Measurements from ENCODE around the gene TSPAN8.

The TSPAN8 gene

GRCh38 chr12:71193041-71193440, 35.2 kb upstream of the TSPAN8 start:
- no peak for TF ChIP-seq CTCF (IDR thresholded peaks at IDR 0.05; ENCODE audit: low read depth, low read length, missing control alignments)
- DNase-seq (ENCODE audit: low read depth) = no peak
- no peak overlapping the region for H3K4me3 ChIP-seq (ENCODE audit: low read depth, low read length)
- in situ Hi-C loops (cut with HindIII; ENCODE audit: low sequenced_read_pairs) = no loop called here

- DNase-seq (ENCODE audit: low read depth) = no peak
- in situ Hi-C loops (cut with HindIII; ENCODE audit: low sequenced_read_pairs) = no loop called here
- no peak overlapping the region for H3K4me3 ChIP-seq (ENCODE audit: low read depth, low read length)
- no peak for TF ChIP-seq CTCF (IDR thresholded peaks at IDR 0.05; ENCODE audit: low read depth, low read length, missing control alignments)
These were observed 33.9 kb upstream of the TSPAN8 start for GRCh38 chr12:71191509-71192196.

GRCh38 chr12:71190822-71191221, 33.0 kb upstream of the TSPAN8 start:
- DNase-seq (ENCODE audit: low read depth) = no peak
- H3K4me3 ChIP-seq (ENCODE audit: low read depth, low read length) = no peak overlapping the region
- in situ Hi-C loops (cut with HindIII; ENCODE audit: low sequenced_read_pairs) = no loop called here
- no peak for TF ChIP-seq CTCF (IDR thresholded peaks at IDR 0.05; ENCODE audit: low read depth, low read length, missing control alignments)

- H3K4me3 ChIP-seq (ENCODE audit: low read depth, low read length) = no peak overlapping the region
- in situ Hi-C loops (cut with HindIII; ENCODE audit: low sequenced_read_pairs) = no loop called here
- DNase-seq (ENCODE audit: low read depth) = no peak
- TF ChIP-seq CTCF (IDR thresholded peaks at IDR 0.05; ENCODE audit: low read depth, low read length, missing control alignments) = no peak
These were observed 29.6 kb upstream of the TSPAN8 start for GRCh38 chr12:71187379-71187778.

GRCh38 chr12:71186571-71187288, 28.9 kb upstream of the TSPAN8 start:
- no peak for DNase-seq (ENCODE audit: low read depth)
- in situ Hi-C loops (cut with HindIII; ENCODE audit: low sequenced_read_pairs) = no loop called here
- no peak overlapping the region for H3K4me3 ChIP-seq (ENCODE audit: low read depth, low read length)
- no peak for TF ChIP-seq CTCF (IDR thresholded peaks at IDR 0.05; ENCODE audit: low read depth, low read length, missing control alignments)

- no peak overlapping the region for H3K4me3 ChIP-seq (ENCODE audit: low read depth, low read length)
- no peak for TF ChIP-seq CTCF (IDR thresholded peaks at IDR 0.05; ENCODE audit: low read depth, low read length, missing control alignments)
- no peak for DNase-seq (ENCODE audit: low read depth)
- in situ Hi-C loops (cut with HindIII; ENCODE audit: low sequenced_read_pairs) = no loop called here
These were observed 26.0 kb upstream of the TSPAN8 start for GRCh38 chr12:71183846-71184245.
